ENCODE data around the gene C1RL.

Gene C1RL

GRCh38 chr12:7108796-7109571 lies at the start of gene C1RL:
TSS of gene C1RL (minus strand) at chr12:7109214. CDS start at chr12:7109180, 34 bp downstream.
- Mint-ChIP-seq H3K4me1 (ENCODE audit: low read depth) (peaks cover 38% of the 10 kb centered on the region), H3K4me3 (peak within 1 kb of the TSS; percentile 93), H3K27me3 (no peaks in the 10 kb centered on the region), H3K36me3 (ENCODE audit: low read depth) (peaks cover 53% of the 10 kb centered on the region), H3K9me3 (peaks cover 12% of the 10 kb centered on the region), H3K27ac (peak within 1 kb of the TSS; percentile 98)
- peak; percentile 92 for DNase-seq

GRCh38 chr12:7157391-7157790 lies 48.4 kb upstream of the C1RL start:
- peaks cover 2% of the 10 kb centered on the region for H3K4me1 Mint-ChIP-seq (ENCODE audit: low read depth)
- H3K27me3 Mint-ChIP-seq = peaks cover under 1% of the 10 kb centered on the region
- no peaks in the 10 kb centered on the region for H3K9me3 Mint-ChIP-seq
- peaks cover 43% of the 10 kb centered on the region for H3K36me3 Mint-ChIP-seq (ENCODE audit: low read depth)
- no peak for DNase-seq
- H3K4me3 Mint-ChIP-seq = no peak overlapping the region
- H3K27ac Mint-ChIP-seq = no peak overlapping the region

- Mint-ChIP-seq H3K27ac (no peak overlapping the region), H3K4me3 (no peak overlapping the region), H3K36me3 (ENCODE audit: low read depth) (peaks cover 48% of the 10 kb centered on the region), H3K27me3 (no peaks in the 10 kb centered on the region), H3K9me3 (no peaks in the 10 kb centered on the region), H3K4me1 (ENCODE audit: low read depth) (peaks cover 2% of the 10 kb centered on the region)
- no peak for DNase-seq
Observed at GRCh38 chr12:7156259-7157197, 47.5 kb upstream of the C1RL start.

- no peak for DNase-seq
- peaks cover 55% of the 10 kb centered on the region for H3K36me3 Mint-ChIP-seq (ENCODE audit: low read depth)
- no peaks in the 10 kb centered on the region for H3K27me3 Mint-ChIP-seq
Observed at GRCh38 chr12:7155471-7156034, 46.5 kb upstream of the C1RL start.

GRCh38 chr12:7154901-7155470 lies 46.0 kb upstream of the C1RL start:
- Mint-ChIP-seq H3K4me1 (ENCODE audit: low read depth) (no peaks in the 10 kb centered on the region), H3K9me3 (no peaks in the 10 kb centered on the region), H3K4me3 (no peak overlapping the region), H3K36me3 (ENCODE audit: low read depth) (peaks cover 60% of the 10 kb centered on the region), H3K27me3 (no peaks in the 10 kb centered on the region), H3K27ac (no peak overlapping the region)
- DNase-seq = no peak

More at GRCh38 chr12:7155471-7156034, 46.5 kb upstream of the C1RL start:
- peaks cover 2% of the 10 kb centered on the region for H3K4me1 Mint-ChIP-seq (ENCODE audit: low read depth)
- no peak overlapping the region for H3K27ac Mint-ChIP-seq
- no peak overlapping the region for H3K4me3 Mint-ChIP-seq
- no peaks in the 10 kb centered on the region for H3K9me3 Mint-ChIP-seq

- H3K4me3 Mint-ChIP-seq = no peak overlapping the region
- no peak overlapping the region for H3K27ac Mint-ChIP-seq
- H3K36me3 Mint-ChIP-seq (ENCODE audit: low read depth) = peaks cover 70% of the 10 kb centered on the region
- no peak for DNase-seq
- H3K9me3 Mint-ChIP-seq = no peaks in the 10 kb centered on the region
- no peaks in the 10 kb centered on the region for H3K27me3 Mint-ChIP-seq
- H3K4me1 Mint-ChIP-seq (ENCODE audit: low read depth) = no peaks in the 10 kb centered on the region
Observed at GRCh38 chr12:7154042-7154441, 45.0 kb upstream of the C1RL start.

- Mint-ChIP-seq H3K36me3 (ENCODE audit: low read depth) (peaks cover 79% of the 10 kb centered on the region), H3K27me3 (no peaks in the 10 kb centered on the region), H3K9me3 (no peaks in the 10 kb centered on the region), H3K27ac (no peak overlapping the region), H3K4me1 (ENCODE audit: low read depth) (no peaks in the 10 kb centered on the region), H3K4me3 (no peak overlapping the region)
- DNase-seq = no peak
Observed at GRCh38 chr12:7152818-7153217, 43.8 kb upstream of the C1RL start.

GRCh38 chr12:7151532-7151931 lies 42.5 kb upstream of the C1RL start:
- H3K9me3 Mint-ChIP-seq = no peaks in the 10 kb centered on the region
- no peak overlapping the region for H3K27ac Mint-ChIP-seq
- no peaks in the 10 kb centered on the region for H3K27me3 Mint-ChIP-seq
- DNase-seq = no peak
- H3K4me1 Mint-ChIP-seq (ENCODE audit: low read depth) = no peaks in the 10 kb centered on the region
- no peak overlapping the region for H3K4me3 Mint-ChIP-seq
- peaks cover 71% of the 10 kb centered on the region for H3K36me3 Mint-ChIP-seq (ENCODE audit: low read depth)

- Mint-ChIP-seq H3K4me3 (no peak overlapping the region), H3K27me3 (no peaks in the 10 kb centered on the region), H3K9me3 (no peaks in the 10 kb centered on the region), H3K27ac (no peak overlapping the region), H3K36me3 (ENCODE audit: low read depth) (peaks cover 68% of the 10 kb centered on the region), H3K4me1 (ENCODE audit: low read depth) (no peaks in the 10 kb centered on the region)
- no peak for DNase-seq
Observed at GRCh38 chr12:7150841-7151240, 41.8 kb upstream of the C1RL start.

GRCh38 chr12:7150356-7150755 lies 41.3 kb upstream of the C1RL start:
- H3K36me3 Mint-ChIP-seq (ENCODE audit: low read depth) = peaks cover 68% of the 10 kb centered on the region
- H3K9me3 Mint-ChIP-seq = no peaks in the 10 kb centered on the region
- H3K4me1 Mint-ChIP-seq (ENCODE audit: low read depth) = no peaks in the 10 kb centered on the region
- DNase-seq = no peak
- no peaks in the 10 kb centered on the region for H3K27me3 Mint-ChIP-seq
- no peak overlapping the region for H3K4me3 Mint-ChIP-seq
- no peak overlapping the region for H3K27ac Mint-ChIP-seq

- no peaks in the 10 kb centered on the region for H3K27me3 Mint-ChIP-seq
- peaks cover 56% of the 10 kb centered on the region for H3K36me3 Mint-ChIP-seq (ENCODE audit: low read depth)
- no peak overlapping the region for H3K4me3 Mint-ChIP-seq
- H3K27ac Mint-ChIP-seq = no peak overlapping the region
- H3K9me3 Mint-ChIP-seq = no peaks in the 10 kb centered on the region
- H3K4me1 Mint-ChIP-seq (ENCODE audit: low read depth) = peaks cover 1% of the 10 kb centered on the region
- no peak for DNase-seq
Observed at GRCh38 chr12:7146906-7147305, 37.9 kb upstream of the C1RL start.

- no peaks in the 10 kb centered on the region for H3K27me3 Mint-ChIP-seq
- no peaks in the 10 kb centered on the region for H3K9me3 Mint-ChIP-seq
- peaks cover 61% of the 10 kb centered on the region for H3K36me3 Mint-ChIP-seq (ENCODE audit: low read depth)
- H3K4me1 Mint-ChIP-seq (ENCODE audit: low read depth) = peaks cover 3% of the 10 kb centered on the region
- no peak overlapping the region for H3K27ac Mint-ChIP-seq
- DNase-seq = no peak
- no peak overlapping the region for H3K4me3 Mint-ChIP-seq
Observed at GRCh38 chr12:7146228-7146627, 37.2 kb upstream of the C1RL start.

- H3K27ac Mint-ChIP-seq = no peak overlapping the region
- DNase-seq = no peak
- H3K9me3 Mint-ChIP-seq = no peaks in the 10 kb centered on the region
Observed at GRCh38 chr12:7145671-7146070, 36.7 kb upstream of the C1RL start.

GRCh38 chr12:7144414-7145120 lies 35.6 kb upstream of the C1RL start:
- Mint-ChIP-seq H3K27me3 (no peaks in the 10 kb centered on the region), H3K9me3 (no peaks in the 10 kb centered on the region), H3K4me1 (ENCODE audit: low read depth) (peaks cover 3% of the 10 kb centered on the region), H3K4me3 (no peak overlapping the region), H3K36me3 (ENCODE audit: low read depth) (peaks cover 52% of the 10 kb centered on the region), H3K27ac (no peak overlapping the region)
- DNase-seq = no peak

More at GRCh38 chr12:7145671-7146070, 36.7 kb upstream of the C1RL start:
- peaks cover 3% of the 10 kb centered on the region for H3K4me1 Mint-ChIP-seq (ENCODE audit: low read depth)
- H3K27me3 Mint-ChIP-seq = no peaks in the 10 kb centered on the region
- H3K4me3 Mint-ChIP-seq = no peak overlapping the region
- H3K36me3 Mint-ChIP-seq (ENCODE audit: low read depth) = peaks cover 58% of the 10 kb centered on the region

All from activated T-cell treated with anti-CD3 and anti-CD28 coated beads, Interleukin-2, amount 50 U/mL, for 24 hours (primary cell).